ENCODE measurements around the gene NTM. TPM values are rescaled to one million over a fixed set of nuclear protein-coding genes. Genes with fewer than 3 reads are reported as not detected.
"Not testable (repeated sequence)": the region's sequence is repeated elsewhere in the genome, so short reads cannot be mapped to it uniquely, and the experiment has no call there.

Gene NTM
- not detected for polyA plus RNA-seq (2012; ENCODE audit: missing spikeins)

DNA sequence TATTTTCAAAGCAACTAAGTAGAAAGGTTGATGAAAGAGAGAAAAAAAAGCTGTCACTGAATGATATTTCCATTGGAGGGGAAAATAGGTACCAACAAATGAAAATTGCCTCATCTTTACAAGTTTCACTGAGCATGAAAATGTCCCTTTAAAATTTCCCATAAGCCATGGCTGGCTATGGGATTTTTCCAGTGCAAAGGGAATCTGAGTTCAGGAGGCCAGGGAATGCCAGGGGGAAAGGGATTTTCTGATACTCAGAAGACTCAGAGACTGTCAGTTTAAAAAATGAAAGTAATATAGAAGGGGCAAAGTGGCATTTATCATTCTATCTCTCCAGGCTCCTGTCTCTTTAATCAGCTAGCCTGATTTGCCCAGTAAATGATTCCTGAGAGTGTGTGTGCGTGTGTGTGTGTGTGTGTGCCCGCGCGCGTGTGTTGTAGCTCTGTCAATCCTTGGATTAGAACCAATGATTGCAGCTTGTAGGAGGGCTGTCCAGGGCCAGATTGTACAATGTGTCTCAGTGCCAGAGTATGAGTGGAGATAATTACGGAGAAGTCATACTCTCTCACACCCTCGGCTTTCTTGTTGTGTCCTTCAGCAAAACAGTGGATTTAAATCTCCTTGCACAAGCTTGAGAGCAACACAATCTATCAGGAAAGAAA, at the start of gene NTM:
Gene NTM, plus strand, starts transcription at position 526 of the 662 bp plus-strand sequence.
- FAIRE-seq (no peak), DNase-seq (ENCODE audit: insufficient read length) (no peak)
- no peak for TF ChIP-seq POLR2A (IDR thresholded peaks at IDR 0.05; ENCODE audit: low read depth, low read length)
- TF ChIP-seq POLR2AphosphoS5 (IDR thresholded peaks at IDR 0.05; ENCODE audit: low read depth, low read length) = no peak
- no peak for TF ChIP-seq TAF1 (IDR thresholded peaks at IDR 0.05; ENCODE audit: borderline replicate concordance, low read depth, low read length)

DNA sequence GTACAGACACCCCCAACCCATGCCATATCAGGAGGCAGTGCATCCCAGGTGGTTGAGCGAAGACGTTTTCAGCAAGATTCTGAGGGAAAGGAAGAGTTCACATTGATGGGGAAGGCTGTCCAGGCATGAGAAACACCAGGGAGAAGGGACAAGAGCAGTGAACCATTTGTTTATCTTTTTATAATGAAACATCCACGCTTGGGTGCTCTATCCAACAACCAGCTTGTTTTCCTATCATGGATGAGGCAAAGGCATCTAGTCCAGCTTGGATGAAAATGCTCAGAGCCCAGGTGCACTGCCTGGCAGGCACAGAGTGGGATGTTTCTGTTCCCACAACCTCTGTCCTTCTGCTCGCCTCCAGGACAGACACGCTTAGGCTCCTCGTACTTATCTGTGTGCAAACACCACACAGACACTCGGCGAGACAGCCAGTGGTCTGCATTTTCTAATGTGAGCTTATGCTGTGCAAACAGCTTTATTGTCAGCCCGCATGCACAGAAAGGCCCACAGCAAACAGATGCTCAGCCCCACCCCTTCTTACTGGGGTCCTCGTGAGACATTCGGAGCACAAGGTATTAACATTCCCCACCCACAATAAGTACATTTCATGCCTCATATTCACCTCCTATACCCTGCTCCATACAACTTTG, 45.4 kb upstream of the NTM start:
- DNase-seq (ENCODE audit: insufficient read length) = no peak
- TF ChIP-seq POLR2AphosphoS5 (IDR thresholded peaks at IDR 0.05; ENCODE audit: low read depth, low read length) (no peak), TAF1 (IDR thresholded peaks at IDR 0.05; ENCODE audit: borderline replicate concordance, low read depth, low read length) (no peak), POLR2A (IDR thresholded peaks at IDR 0.05; ENCODE audit: low read depth, low read length) (no peak)
- no peak for FAIRE-seq

GRCh38 chr11:131326829-131327228, 43.6 kb upstream of the NTM start:
- no peak for FAIRE-seq
- TF ChIP-seq POLR2AphosphoS5 (IDR thresholded peaks at IDR 0.05; ENCODE audit: low read depth, low read length) (no peak), TAF1 (IDR thresholded peaks at IDR 0.05; ENCODE audit: borderline replicate concordance, low read depth, low read length) (no peak), POLR2A (IDR thresholded peaks at IDR 0.05; ENCODE audit: low read depth, low read length) (no peak)
- no peak for DNase-seq (ENCODE audit: insufficient read length)

GRCh38 chr11:131327421-131327820, 43.0 kb upstream of the NTM start:
- DNase-seq (ENCODE audit: insufficient read length) (no peak), FAIRE-seq (no peak)
- no peak for TF ChIP-seq POLR2A (IDR thresholded peaks at IDR 0.05; ENCODE audit: low read depth, low read length)
- TF ChIP-seq POLR2AphosphoS5 (IDR thresholded peaks at IDR 0.05; ENCODE audit: low read depth, low read length) = no peak
- no peak for TF ChIP-seq TAF1 (IDR thresholded peaks at IDR 0.05; ENCODE audit: borderline replicate concordance, low read depth, low read length)

- TF ChIP-seq TAF1 (IDR thresholded peaks at IDR 0.05; ENCODE audit: borderline replicate concordance, low read depth, low read length) (no peak), POLR2AphosphoS5 (IDR thresholded peaks at IDR 0.05; ENCODE audit: low read depth, low read length) (no peak), POLR2A (IDR thresholded peaks at IDR 0.05; ENCODE audit: low read depth, low read length) (no peak)
- DNase-seq (ENCODE audit: insufficient read length) (no peak), FAIRE-seq (no peak)
Observed at GRCh38 chr11:131328843-131329242, 41.6 kb upstream of the NTM start.

- FAIRE-seq (no peak), DNase-seq (ENCODE audit: insufficient read length) (no peak)
- TF ChIP-seq POLR2AphosphoS5 (IDR thresholded peaks at IDR 0.05; ENCODE audit: low read depth, low read length) = no peak
- TF ChIP-seq POLR2A (IDR thresholded peaks at IDR 0.05; ENCODE audit: low read depth, low read length) = no peak
- TF ChIP-seq TAF1 (IDR thresholded peaks at IDR 0.05; ENCODE audit: borderline replicate concordance, low read depth, low read length) = no peak
Observed at GRCh38 chr11:131331010-131331409, 39.4 kb upstream of the NTM start.

DNA sequence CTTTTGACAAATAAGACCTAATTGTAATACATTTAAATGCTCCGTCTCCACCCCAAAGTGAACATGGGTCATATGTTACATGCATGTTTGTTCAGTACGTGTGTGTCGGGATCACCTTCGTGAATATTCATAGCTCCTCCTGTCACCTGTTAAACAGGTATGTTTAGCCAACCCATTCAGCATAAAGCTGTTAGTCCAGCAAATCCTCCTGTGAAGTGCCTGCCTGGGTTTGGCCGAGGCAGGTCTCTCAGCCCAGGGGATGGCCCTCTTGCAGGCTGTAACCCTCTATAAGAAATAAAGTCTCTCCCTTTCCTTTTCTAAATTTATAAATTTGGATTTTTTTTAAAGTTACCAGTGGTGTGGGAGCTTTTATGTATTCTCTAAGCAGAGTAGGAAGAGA, 38.9 kb upstream of the NTM start:
- no peak for DNase-seq (ENCODE audit: insufficient read length)
- no peak for TF ChIP-seq TAF1 (IDR thresholded peaks at IDR 0.05; ENCODE audit: borderline replicate concordance, low read depth, low read length)
- no peak for TF ChIP-seq POLR2A (IDR thresholded peaks at IDR 0.05; ENCODE audit: low read depth, low read length)
- TF ChIP-seq POLR2AphosphoS5 (IDR thresholded peaks at IDR 0.05; ENCODE audit: low read depth, low read length) = no peak
- FAIRE-seq = no peak

GRCh38 chr11:131334601-131335000, 35.8 kb upstream of the NTM start:
- FAIRE-seq (no peak), DNase-seq (ENCODE audit: insufficient read length) (no peak)
- TF ChIP-seq POLR2AphosphoS5 (IDR thresholded peaks at IDR 0.05; ENCODE audit: low read depth, low read length) (no peak), TAF1 (IDR thresholded peaks at IDR 0.05; ENCODE audit: borderline replicate concordance, low read depth, low read length) (no peak), POLR2A (IDR thresholded peaks at IDR 0.05; ENCODE audit: low read depth, low read length) (no peak)

DNA sequence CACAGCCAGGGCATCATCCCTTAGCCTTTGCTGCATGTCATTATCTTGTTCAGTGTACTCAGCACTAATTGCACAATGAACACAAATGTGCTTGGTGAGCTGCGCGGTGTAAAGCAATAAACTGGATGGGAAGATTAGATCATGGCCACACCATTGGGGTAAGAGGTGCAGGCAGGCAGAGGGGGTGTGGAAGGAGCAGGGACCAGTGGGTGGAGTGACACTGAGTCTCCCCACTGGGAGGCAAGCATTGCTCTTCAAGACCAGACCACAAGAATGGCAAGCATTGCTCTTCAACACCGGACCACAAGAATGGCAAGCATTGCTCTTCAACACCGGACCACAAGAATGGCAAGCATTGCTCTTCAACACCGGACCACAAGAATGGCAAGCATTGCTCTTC, 28.5 kb upstream of the NTM start:
- FAIRE-seq; DNase-seq (ENCODE audit: insufficient read length): not testable (repeated sequence)

DNA sequence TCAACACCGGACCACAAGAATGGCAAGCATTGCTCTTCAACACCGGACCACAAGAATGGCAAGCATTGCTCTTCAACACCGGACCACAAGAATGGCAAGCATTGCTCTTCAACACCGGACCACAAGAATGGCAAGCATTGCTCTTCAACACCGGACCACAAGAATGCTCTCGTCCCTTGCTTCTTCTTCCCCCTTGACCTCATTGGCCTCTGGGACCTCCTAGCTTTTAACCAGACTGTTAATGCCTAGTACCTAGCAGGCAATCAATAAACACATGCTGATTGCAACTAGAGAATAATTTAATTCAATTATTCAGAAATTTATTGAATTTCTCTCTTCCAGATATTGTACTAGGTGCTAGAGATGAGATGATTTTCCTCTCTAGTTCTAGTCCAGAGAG, 28.0 kb upstream of the NTM start:
- DNase-seq (ENCODE audit: insufficient read length); FAIRE-seq: not testable (repeated sequence)

GRCh38 chr11:131345406-131345805, 25.0 kb upstream of the NTM start:
- no peak for TF ChIP-seq TAF1 (IDR thresholded peaks at IDR 0.05; ENCODE audit: borderline replicate concordance, low read depth, low read length)
- no peak for TF ChIP-seq POLR2A (IDR thresholded peaks at IDR 0.05; ENCODE audit: low read depth, low read length)
- TF ChIP-seq POLR2AphosphoS5 (IDR thresholded peaks at IDR 0.05; ENCODE audit: low read depth, low read length) = no peak
- FAIRE-seq = no peak

DNA sequence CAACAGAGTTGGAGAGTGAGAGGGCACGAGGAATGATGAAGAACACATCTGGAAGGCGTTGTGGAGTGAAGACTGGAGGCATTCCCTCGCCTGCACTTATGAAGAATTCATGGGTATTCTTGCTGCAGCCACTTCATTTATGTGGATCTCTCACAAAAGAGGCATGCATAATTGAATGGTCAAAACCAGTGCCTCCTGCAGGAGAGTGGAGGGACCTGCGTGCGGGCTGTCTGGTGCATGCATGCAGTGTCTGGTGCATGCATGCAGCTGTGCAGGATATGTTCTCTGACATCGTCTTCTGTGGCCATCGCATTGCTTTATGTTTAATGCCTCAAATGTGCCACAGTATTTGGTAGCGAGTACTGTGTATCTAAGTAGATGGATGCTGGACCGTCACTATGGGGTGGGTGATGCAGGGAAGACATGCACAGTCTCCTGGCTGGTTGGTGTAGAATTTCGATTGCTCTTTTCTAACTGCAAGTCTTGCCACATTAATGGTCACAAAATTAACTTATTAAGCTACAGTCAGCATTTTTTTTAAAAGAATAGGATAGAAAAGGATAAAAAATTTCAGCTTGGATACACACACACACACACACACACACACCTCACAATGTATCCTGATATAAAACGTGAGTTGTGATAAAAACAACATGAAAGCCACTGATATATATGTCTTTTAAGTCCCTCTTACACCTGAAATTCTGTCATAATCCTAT, 20.9 kb upstream of the NTM start:
- no peak for TF ChIP-seq POLR2AphosphoS5 (IDR thresholded peaks at IDR 0.05; ENCODE audit: low read depth, low read length)
- TF ChIP-seq POLR2A (IDR thresholded peaks at IDR 0.05; ENCODE audit: low read depth, low read length) = no peak
- no peak for TF ChIP-seq TAF1 (IDR thresholded peaks at IDR 0.05; ENCODE audit: borderline replicate concordance, low read depth, low read length)
- DNase-seq (ENCODE audit: insufficient read length) (no peak), FAIRE-seq (no peak)

More at GRCh38 chr11:131345406-131345805, 25.0 kb upstream of the NTM start:
- no peak for DNase-seq (ENCODE audit: insufficient read length)

Measured in GM12892 (cell line).